K562 (cell line): ENCODE measurements around the gene TMEM222. TPM values are rescaled to one million over a fixed set of nuclear protein-coding genes. Genes with fewer than 3 reads are reported as not detected.
A peak's percentile ranks its signal among the peaks of the same experiment; 100 is the strongest.

Source experiments
- CBX8 ChIP-seq: fragments of 200-600 bp; sonication (generic); IDR thresholded peaks from 2 replicates; pipeline ENCODE4 v1.6.1; 2012; ENCODE audit warnings: borderline replicate concordance, mixed run types, low read depth, mild to moderate bottlenecking, moderate library complexity, mixed read lengths, low read length, control low read depth, inconsistent platforms; ENCODE audit not compliant: poor library complexity, severe bottlenecking; ENCODE audit errors: extremely low read depth
- TAF7 ChIP-seq: fragments of 450-650 bp; IDR thresholded peaks from 2 replicates; pipeline ENCODE4 v1.6.1; 2016; ENCODE audit warnings: missing genetic modification characterization, missing compliant biosample characterization
- ZBTB5 ChIP-seq: fragments of 450-650 bp; IDR thresholded peaks from 2 replicates; pipeline ENCODE4 v1.6.1; 2017; ENCODE audit warnings: antibody characterized with exemption
- ZNF277 ChIP-seq: fragments of 250-450 bp; sonication (Bioruptor Pico); IDR thresholded peaks from 2 replicates; pipeline ENCODE4 v1.8.0; 2022; ENCODE audit warnings: inconsistent platforms, mild to moderate bottlenecking, moderate library complexity, borderline replicate concordance
- ZNF431 ChIP-seq: sonication (generic); formaldehyde crosslinking; IDR thresholded peaks from 2 replicates; pipeline ENCODE4 v1.8.0; 2022; ENCODE audit warnings: mild to moderate bottlenecking, missing genetic modification reagents
- ZNF717 ChIP-seq: fragments of 250-450 bp; sonication (Bioruptor Pico); IDR thresholded peaks from 2 replicates; pipeline ENCODE4 v1.5.0; 2021
- ZNF780A ChIP-seq: fragments of 250-450 bp; sonication (Bioruptor Pico); IDR thresholded peaks from 2 replicates; pipeline ENCODE4 v1.5.0; 2021; ENCODE audit warnings: mild to moderate bottlenecking
- polyA plus RNA-seq, 8 experiments: library from polyadenylated mRNA; depleted of rRNA in 4 of 8; stranded (reverse) in 5 of 8; unstranded in 3 of 8; fragments of >200 nt; fragmentation: Nextera tagmentation in 2 of 8; fragmentation: Illumina TruSeq in 1 of 8; extraction: Ambion mirVana in 2 of 8; extraction: Trizol in 1 of 8; gene quantifications; 2 replicates each; pipeline versions ENCODE4 v1.2.1 to v1.2.3, GENCODE V29; 2011 to 2014; ENCODE audit warnings: inconsistent platforms in 1 of 8, missing spikeins in 1 of 8
- total RNA-seq, 7 experiments: library from RNA; depleted of rRNA in 6 of 7; stranded (reverse); fragments of >200 nt in 6 of 7; fragmentation: Illumina TruSeq in 2 of 7; extraction: Trizol in 2 of 7; gene quantifications; 2 replicates each; pipeline versions ENCODE4 v1.2.1 to v1.2.3, GENCODE V29; 2011 to 2021; ENCODE audit warnings: low replicate concordance in 1 of 7

The TMEM222 gene
- total and polyA plus RNA-seq, 9 of the 15 experiments (the other 6 are each of a cell fraction or from before 2014, with no cell fraction given) = 6.9 to 48.0 (median 32.8) TPM

GRCh38 chr1:27367160-27367650, 45.2 kb downstream of the TMEM222 start (continued):
- TF ChIP-seq ZBTB5 = no peak
- TF ChIP-seq ZNF277 = no peak
- TF ChIP-seq ZNF780A = 0 out of 2 replicates have a peak, but pooled peaks have one; percentile 56
- no peak for TF ChIP-seq TAF7 (tag)
- TF ChIP-seq CBX8 = no peak
- TF ChIP-seq ZNF431 (CRISPR knock-in tag) = no peak
- peak; percentile 56; the same call in 1 of the 2 replicates for TF ChIP-seq ZNF717
